GM12874 (cell line): ENCODE data around the gene LHX3.

Experiments used
- TF ChIP-seq, protein P1 (sequence below): IDR thresholded peaks from 2 replicates; pipeline ENCODE4 v1.5.1; 2011; ENCODE audit warnings: low read depth, mild to moderate bottlenecking, control low read depth, low read length, moderate library complexity; ENCODE audit not compliant: insufficient read depth

LHX3 gene

DNA sequence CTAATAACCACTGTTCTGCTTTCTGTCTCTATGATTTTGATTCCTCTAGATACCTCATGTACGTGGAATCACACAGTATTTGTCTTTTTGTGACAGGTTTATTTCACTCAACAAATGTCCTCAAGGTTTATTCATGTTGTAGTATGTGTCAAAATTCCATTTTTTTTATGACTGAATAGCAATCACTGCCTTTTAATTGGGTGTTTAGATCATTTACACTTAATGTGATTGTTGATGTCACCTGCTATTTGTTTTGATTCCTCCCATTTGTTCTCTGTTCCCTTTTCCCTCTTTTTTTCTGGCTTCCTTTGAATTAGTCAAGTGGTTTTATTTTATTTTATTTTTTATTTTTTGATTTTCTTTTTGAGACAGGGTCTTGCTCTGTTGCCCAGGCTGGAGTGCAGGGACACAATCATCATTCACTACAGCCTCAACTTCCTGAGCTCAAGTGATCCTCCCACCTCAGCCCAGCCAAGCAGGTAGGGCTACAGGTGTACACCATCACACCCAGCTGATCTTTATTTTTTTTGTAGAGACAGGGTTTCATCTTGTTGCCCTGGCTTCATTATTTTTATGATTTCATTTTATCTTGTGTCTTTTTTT, 41.6 kb downstream of the LHX3 start:
- TF ChIP-seq, protein P1, sequence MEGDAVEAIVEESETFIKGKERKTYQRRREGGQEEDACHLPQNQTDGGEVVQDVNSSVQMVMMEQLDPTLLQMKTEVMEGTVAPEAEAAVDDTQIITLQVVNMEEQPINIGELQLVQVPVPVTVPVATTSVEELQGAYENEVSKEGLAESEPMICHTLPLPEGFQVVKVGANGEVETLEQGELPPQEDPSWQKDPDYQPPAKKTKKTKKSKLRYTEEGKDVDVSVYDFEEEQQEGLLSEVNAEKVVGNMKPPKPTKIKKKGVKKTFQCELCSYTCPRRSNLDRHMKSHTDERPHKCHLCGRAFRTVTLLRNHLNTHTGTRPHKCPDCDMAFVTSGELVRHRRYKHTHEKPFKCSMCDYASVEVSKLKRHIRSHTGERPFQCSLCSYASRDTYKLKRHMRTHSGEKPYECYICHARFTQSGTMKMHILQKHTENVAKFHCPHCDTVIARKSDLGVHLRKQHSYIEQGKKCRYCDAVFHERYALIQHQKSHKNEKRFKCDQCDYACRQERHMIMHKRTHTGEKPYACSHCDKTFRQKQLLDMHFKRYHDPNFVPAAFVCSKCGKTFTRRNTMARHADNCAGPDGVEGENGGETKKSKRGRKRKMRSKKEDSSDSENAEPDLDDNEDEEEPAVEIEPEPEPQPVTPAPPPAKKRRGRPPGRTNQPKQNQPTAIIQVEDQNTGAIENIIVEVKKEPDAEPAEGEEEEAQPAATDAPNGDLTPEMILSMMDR: no peak

DNA sequence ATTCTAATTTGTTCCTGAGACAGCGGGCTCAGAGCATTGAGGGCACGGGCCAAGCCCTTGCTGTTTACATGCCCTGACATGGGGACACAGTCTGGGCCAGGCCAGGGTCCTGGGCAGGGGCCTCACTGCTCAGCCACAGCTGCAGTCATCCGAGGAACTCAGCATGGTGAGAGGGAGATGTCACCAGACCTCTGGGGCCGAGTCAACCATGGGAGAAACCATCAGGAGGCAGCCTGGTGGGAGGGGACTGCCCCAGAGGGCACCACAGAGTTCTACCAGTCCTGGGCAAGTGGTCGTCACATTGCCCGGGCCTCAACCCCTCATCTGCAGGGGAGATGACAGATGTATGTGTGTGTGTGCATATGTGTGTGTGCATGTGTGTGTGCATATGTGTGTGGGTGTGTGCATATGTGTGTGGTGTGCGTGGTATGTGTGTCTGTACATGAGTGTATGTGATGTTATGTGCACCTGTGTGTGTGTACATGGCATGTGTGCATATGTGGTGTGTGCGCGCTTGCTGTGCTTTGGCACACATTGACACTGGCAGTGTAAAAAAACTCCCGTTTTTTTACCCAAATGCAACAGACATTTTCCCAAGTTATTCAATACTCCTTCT, 43.8 kb downstream of the LHX3 start:
- TF ChIP-seq, protein P1: no peak

DNA sequence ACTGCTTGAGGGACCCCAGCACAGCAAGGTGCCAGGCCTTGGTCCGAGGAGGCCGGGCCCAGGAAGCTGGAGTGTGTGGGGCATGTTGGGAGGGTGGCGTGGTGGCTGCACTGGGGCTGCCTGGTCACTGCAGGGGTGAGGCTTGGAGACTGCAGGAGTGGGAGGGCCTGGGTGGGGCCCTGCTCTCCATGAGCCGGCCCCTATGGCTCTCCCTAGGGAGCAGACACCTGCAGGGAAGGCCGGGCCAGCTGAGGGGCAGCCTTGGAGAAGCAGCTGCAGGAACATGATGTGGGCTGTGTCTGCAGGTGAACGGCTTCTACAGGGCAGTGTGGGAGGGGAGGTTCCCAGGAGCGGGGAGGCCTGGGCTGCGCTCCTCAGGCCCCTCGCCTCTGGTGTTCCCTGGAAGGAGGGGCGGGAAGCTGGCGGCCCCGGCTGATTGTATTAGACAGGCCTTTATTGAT, 44.5 kb downstream of the LHX3 start:
- TF ChIP-seq, protein P1: no peak

DNA sequence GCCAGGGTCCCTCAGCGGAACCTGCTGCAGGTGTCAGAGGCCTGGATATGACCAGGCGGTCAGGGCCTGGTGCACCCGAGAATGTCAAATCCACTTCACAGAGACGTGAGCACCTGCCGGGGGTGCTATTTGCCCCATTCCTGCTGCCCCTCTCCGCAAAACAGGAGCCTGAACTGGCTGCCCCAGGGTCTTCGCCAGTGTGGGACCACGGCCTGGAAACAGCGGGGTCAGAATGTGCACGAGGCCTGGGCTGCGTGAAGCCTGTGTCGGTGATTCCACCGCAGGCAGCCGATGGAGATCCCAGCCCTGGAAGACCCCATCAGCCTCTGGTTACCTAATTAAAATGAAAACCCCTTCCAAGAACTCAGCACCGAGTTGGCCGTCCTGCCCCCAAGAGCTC, 45.1 kb downstream of the LHX3 start:
- TF ChIP-seq, protein P1: no peak

DNA sequence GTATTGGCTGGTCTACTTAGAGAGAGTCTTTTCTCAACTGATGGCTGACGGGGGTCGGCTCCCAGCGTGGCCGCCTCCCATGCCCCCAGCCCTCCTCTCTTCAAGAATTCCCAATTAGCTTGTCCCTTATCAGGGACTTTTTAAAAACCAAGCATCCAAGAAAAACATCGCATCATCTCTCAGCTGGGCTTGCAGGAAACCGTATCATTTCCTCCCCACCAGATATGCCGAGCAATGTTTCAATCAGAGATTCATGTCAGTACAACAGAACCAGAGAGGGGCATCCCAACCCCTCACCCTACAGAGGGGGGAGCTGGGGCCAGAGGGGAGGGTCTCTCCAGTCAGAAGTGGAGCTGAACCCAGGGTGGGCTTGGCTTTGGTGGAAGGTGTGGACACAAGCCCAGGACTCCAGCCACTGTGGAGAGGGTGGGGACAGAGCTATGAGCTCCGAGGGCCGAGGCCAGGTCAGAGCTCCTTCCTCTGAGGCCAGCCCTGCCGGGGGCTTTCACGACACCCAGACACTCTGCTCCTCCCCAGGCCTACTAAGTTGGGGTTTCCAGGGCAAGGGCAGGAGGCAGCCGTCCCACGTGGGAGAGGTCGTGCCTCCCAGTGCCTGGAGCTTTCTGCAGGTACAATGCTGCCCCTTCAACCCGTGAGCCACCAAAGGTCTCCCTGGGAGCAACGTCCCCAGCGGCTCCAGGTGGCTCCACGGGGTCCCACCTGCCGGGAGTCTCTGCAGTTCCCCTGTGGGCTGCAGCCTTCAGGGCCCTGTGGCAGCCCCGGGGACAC, 47.3 kb downstream of the LHX3 start:
- TF ChIP-seq, protein P1: no peak

DNA sequence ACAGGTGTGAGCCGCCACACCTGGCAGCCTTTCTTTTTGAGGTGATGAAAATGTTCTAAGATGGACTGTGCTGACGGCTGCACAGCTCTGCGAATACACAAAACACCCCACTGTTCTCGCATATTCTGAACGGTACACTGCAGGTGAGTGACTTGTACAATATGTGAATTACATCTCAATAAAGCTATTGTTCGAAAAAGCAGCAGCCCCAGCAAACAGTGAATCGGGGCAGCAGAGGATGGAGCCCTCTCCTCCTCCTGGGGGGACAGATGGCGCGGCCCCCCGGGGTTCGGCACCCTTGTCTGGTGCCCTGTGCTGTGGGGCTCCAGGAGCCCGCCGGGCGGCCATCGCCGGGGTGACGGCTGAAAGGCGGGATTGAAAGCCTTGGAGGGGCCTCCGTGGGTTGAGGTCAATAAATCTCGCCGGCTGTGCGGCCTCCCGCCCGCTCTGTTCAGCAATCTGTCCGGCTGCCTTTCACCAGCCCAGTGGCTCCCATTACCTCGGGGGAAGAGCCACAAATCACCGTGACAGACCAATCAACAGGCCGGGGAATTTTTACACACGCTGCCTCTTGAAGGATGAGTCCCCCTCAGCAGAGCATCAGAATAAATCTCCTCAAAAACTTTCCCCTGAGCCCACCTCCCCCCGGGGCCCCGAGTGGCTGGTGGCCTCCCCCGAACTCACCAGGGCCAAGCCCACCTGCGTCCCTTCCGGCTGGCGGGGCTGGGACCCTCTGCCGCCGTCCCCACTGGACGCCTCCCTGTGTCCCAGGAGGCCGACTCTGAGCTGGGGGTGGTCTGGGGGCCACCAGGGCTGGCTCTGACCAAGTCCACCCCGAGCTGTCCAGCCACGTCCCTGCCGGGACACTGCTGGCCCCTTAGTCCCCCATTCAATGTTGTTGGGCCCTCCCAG, 48.5 kb downstream of the LHX3 start:
- TF ChIP-seq, protein P1: no peak
